A673 (cell line): ENCODE data around the gene PTX4.

Source experiments
- CTCF ChIP-seq: fragments of 300-800, 200-600 bp; sonication (generic); conservative IDR thresholded peaks from 2 replicates; pipeline ENCODE4 v1.5.1; 2017; ENCODE audit warnings: low read depth, mild to moderate bottlenecking, antibody characterized with exemption, low read length, moderate library complexity, mixed read lengths
- EZH2 ChIP-seq: fragments of 200-600 bp; sonication (generic); IDR thresholded peaks from 2 replicates; pipeline ENCODE4 v1.6.1; 2017; ENCODE audit warnings: borderline replicate concordance, low read depth, mild to moderate bottlenecking, mixed read lengths, antibody characterized with exemption, low read length; ENCODE audit not compliant: poor library complexity, severe bottlenecking

- TF ChIP-seq CTCF (no peak), EZH2 (no peak)
Measured at GRCh38 chr16:1481906-1482835, 6.6 kb downstream of the PTX4 start.
